ENCODE data around the gene DOCK4.

DOCK4 gene

DNA sequence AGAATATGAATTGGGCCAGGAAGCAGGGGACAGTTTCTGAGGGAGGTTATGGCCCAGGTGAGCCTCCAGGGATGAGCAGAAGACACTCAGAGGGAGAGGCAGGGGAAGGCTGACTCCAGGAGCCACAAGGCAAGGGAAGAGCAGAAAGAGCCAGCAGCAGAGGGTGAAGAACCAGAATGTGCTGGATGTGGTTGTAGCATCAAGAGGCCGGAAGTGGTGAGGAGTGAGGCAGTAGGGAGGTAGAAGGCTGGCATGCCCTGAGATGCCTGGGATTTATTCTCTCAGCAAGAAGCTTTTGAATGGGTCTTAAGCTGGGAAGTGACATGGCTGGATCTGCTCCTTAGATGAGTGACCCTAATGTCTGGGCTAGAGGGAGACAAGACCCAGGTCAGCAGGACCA is 311.7 kb downstream of the DOCK4 start:
- no peak overlapping the region for H3K4me2 ChIP-seq (ENCODE audit: low read depth, low read length, poor library complexity, severe bottlenecking)
- H2AFZ ChIP-seq (ENCODE audit: low read length): no peak overlapping the region
- TF ChIP-seq, protein P1, sequence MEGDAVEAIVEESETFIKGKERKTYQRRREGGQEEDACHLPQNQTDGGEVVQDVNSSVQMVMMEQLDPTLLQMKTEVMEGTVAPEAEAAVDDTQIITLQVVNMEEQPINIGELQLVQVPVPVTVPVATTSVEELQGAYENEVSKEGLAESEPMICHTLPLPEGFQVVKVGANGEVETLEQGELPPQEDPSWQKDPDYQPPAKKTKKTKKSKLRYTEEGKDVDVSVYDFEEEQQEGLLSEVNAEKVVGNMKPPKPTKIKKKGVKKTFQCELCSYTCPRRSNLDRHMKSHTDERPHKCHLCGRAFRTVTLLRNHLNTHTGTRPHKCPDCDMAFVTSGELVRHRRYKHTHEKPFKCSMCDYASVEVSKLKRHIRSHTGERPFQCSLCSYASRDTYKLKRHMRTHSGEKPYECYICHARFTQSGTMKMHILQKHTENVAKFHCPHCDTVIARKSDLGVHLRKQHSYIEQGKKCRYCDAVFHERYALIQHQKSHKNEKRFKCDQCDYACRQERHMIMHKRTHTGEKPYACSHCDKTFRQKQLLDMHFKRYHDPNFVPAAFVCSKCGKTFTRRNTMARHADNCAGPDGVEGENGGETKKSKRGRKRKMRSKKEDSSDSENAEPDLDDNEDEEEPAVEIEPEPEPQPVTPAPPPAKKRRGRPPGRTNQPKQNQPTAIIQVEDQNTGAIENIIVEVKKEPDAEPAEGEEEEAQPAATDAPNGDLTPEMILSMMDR (conservative IDR thresholded peaks at IDR 0.05; ENCODE audit: low read length): no peak
- TF ChIP-seq EZH2phosphoT487 (IDR thresholded peaks at IDR 0.05; ENCODE audit: borderline replicate concordance): no peak
- H3K4me3 ChIP-seq (ENCODE audit: low read length, poor library complexity, severe bottlenecking): no peak overlapping the region
- no peaks in the 10 kb centered on the region for H3K9me2 ChIP-seq (replicated peaks; ENCODE audit: low read depth, low read length)
- no peaks in the 10 kb centered on the region for H4K20me1 ChIP-seq (ENCODE audit: insufficient read depth, low read length, poor library complexity, severe bottlenecking)
- H3K9ac ChIP-seq (ENCODE audit: low read depth, low read length, poor library complexity, severe bottlenecking): no peak overlapping the region
- no peaks in the 10 kb centered on the region for H3K36me3 ChIP-seq (ENCODE audit: insufficient read depth, low read length)
- H3K9me3 ChIP-seq (ENCODE audit: insufficient read depth, low read depth, low read length): no peaks in the 10 kb centered on the region
- no peaks in the 10 kb centered on the region for H3K79me2 ChIP-seq (ENCODE audit: insufficient read depth, low read length)
- H3F3A ChIP-seq (ENCODE audit: low read depth): no peaks in the 10 kb centered on the region
- H3K4me1 ChIP-seq (ENCODE audit: insufficient read depth, low read length, poor library complexity, severe bottlenecking): no peaks in the 10 kb centered on the region
- no peaks in the 10 kb centered on the region for H3K27me3 ChIP-seq (ENCODE audit: insufficient read depth, low read length, poor library complexity, severe bottlenecking)

DNA sequence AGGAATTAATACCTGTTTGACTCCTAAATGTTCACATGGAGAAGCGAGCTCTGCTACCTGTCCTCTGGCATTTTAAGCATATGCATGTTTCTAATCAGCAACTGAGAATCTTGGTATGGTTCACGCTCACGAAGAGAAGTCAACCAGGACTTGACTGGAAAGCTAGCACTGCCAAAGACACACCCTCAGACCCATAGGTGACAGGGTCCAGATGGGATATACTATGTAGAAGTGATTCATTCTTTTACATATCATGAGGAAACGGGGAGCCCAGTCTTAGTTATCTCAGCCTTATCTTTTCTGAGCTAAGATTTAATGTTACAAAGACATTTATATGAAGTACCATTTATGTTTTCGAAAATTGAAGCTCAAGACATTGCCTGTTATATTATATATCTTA is 313.0 kb downstream of the DOCK4 start:
- Histone ChIP-seq H3K4me2 (ENCODE audit: low read depth, low read length, poor library complexity, severe bottlenecking) (no peak overlapping the region), H4K20me1 (ENCODE audit: insufficient read depth, low read length, poor library complexity, severe bottlenecking) (no peaks in the 10 kb centered on the region), H2AFZ (ENCODE audit: low read length) (no peak overlapping the region), H3K9ac (ENCODE audit: low read depth, low read length, poor library complexity, severe bottlenecking) (no peak overlapping the region), H3F3A (ENCODE audit: low read depth) (no peaks in the 10 kb centered on the region), H3K4me1 (ENCODE audit: insufficient read depth, low read length, poor library complexity, severe bottlenecking) (no peaks in the 10 kb centered on the region), H3K4me3 (ENCODE audit: low read length, poor library complexity, severe bottlenecking) (no peak overlapping the region), H3K9me3 (ENCODE audit: insufficient read depth, low read depth, low read length) (no peaks in the 10 kb centered on the region), H3K27me3 (ENCODE audit: insufficient read depth, low read length, poor library complexity, severe bottlenecking) (no peaks in the 10 kb centered on the region), H3K36me3 (ENCODE audit: insufficient read depth, low read length) (no peaks in the 10 kb centered on the region), H3K9me2 (replicated peaks; ENCODE audit: low read depth, low read length) (no peaks in the 10 kb centered on the region), H3K79me2 (ENCODE audit: insufficient read depth, low read length) (no peaks in the 10 kb centered on the region)
- no peak for TF ChIP-seq EZH2phosphoT487 (IDR thresholded peaks at IDR 0.05; ENCODE audit: borderline replicate concordance)

DNA sequence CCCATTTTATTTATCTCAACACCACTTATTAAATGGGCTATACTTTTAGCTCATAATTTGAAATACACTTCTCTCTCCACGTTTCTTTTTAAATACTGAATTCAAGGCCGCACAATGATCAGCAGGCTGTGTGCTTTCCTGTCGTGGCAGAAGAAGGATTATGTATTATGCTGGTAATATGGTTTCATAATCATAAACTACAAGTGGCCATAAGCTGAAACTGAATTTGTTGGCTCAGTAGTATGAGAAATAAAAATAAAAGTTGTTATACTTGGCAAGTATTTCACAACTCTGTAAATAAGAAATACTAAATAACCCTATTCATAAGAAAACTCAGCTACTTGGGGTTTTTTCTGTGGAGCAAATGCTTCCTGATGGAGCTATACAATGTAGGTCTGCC is 313.6 kb downstream of the DOCK4 start:
- no peaks in the 10 kb centered on the region for H3K36me3 ChIP-seq (ENCODE audit: insufficient read depth, low read length)
- H3F3A ChIP-seq (ENCODE audit: low read depth): no peaks in the 10 kb centered on the region
- no peaks in the 10 kb centered on the region for H3K9me3 ChIP-seq (ENCODE audit: insufficient read depth, low read depth, low read length)
- no peak overlapping the region for H3K4me2 ChIP-seq (ENCODE audit: low read depth, low read length, poor library complexity, severe bottlenecking)
- no peak overlapping the region for H2AFZ ChIP-seq (ENCODE audit: low read length)
- no peaks in the 10 kb centered on the region for H4K20me1 ChIP-seq (ENCODE audit: insufficient read depth, low read length, poor library complexity, severe bottlenecking)
- no peaks in the 10 kb centered on the region for H3K27me3 ChIP-seq (ENCODE audit: insufficient read depth, low read length, poor library complexity, severe bottlenecking)
- H3K4me1 ChIP-seq (ENCODE audit: insufficient read depth, low read length, poor library complexity, severe bottlenecking): no peaks in the 10 kb centered on the region
- no peaks in the 10 kb centered on the region for H3K9me2 ChIP-seq (replicated peaks; ENCODE audit: low read depth, low read length)
- H3K79me2 ChIP-seq (ENCODE audit: insufficient read depth, low read length): no peaks in the 10 kb centered on the region
- no peak overlapping the region for H3K4me3 ChIP-seq (ENCODE audit: low read length, poor library complexity, severe bottlenecking)
- TF ChIP-seq, protein P1 (conservative IDR thresholded peaks at IDR 0.05; ENCODE audit: low read length): no peak
- no peak for TF ChIP-seq EZH2phosphoT487 (IDR thresholded peaks at IDR 0.05; ENCODE audit: borderline replicate concordance)
- H3K9ac ChIP-seq (ENCODE audit: low read depth, low read length, poor library complexity, severe bottlenecking): no peak overlapping the region

DNA sequence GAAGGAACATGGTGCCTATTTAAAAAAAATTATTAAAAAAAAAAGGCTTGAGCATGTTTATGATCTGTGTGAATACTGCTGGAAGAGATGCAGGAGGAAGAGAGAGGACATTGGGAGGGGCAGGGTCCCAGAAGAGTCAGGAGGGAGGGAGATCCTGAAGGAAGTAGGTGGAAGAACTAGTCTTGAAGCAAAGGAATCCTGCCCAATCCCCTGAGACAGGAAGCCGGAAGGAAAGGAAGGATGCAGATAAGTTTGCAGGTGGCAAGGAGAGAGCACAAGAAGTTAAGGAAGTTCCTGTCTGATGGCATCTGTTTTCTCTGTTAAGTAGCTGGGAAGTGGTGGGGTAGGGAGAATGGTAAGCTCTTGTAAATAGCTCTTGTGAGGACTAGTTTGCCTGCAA is 318.5 kb downstream of the DOCK4 start:
- H3K4me2 ChIP-seq (ENCODE audit: low read depth, low read length, poor library complexity, severe bottlenecking): no peak overlapping the region
- no peaks in the 10 kb centered on the region for H3K79me2 ChIP-seq (ENCODE audit: insufficient read depth, low read length)
- no peaks in the 10 kb centered on the region for H3K4me1 ChIP-seq (ENCODE audit: insufficient read depth, low read length, poor library complexity, severe bottlenecking)
- no peaks in the 10 kb centered on the region for H3F3A ChIP-seq (ENCODE audit: low read depth)
- H3K9me3 ChIP-seq (ENCODE audit: insufficient read depth, low read depth, low read length): no peaks in the 10 kb centered on the region
- no peak overlapping the region for H3K9ac ChIP-seq (ENCODE audit: low read depth, low read length, poor library complexity, severe bottlenecking)
- H3K27me3 ChIP-seq (ENCODE audit: insufficient read depth, low read length, poor library complexity, severe bottlenecking): no peaks in the 10 kb centered on the region
- H3K4me3 ChIP-seq (ENCODE audit: low read length, poor library complexity, severe bottlenecking): no peak overlapping the region
- H4K20me1 ChIP-seq (ENCODE audit: insufficient read depth, low read length, poor library complexity, severe bottlenecking): no peaks in the 10 kb centered on the region
- H3K9me2 ChIP-seq (replicated peaks; ENCODE audit: low read depth, low read length): no peaks in the 10 kb centered on the region
- H2AFZ ChIP-seq (ENCODE audit: low read length): no peak overlapping the region
- no peaks in the 10 kb centered on the region for H3K36me3 ChIP-seq (ENCODE audit: insufficient read depth, low read length)
- TF ChIP-seq, protein P1 (conservative IDR thresholded peaks at IDR 0.05; ENCODE audit: low read length): no peak
- no peak for TF ChIP-seq EZH2phosphoT487 (IDR thresholded peaks at IDR 0.05; ENCODE audit: borderline replicate concordance)
